ENCODE data around the gene WDR35.
"Not testable (repeated sequence)": the region's sequence is repeated elsewhere in the genome, so short reads cannot be mapped to it uniquely, and the experiment has no call there.

Gene WDR35

GRCh38 chr2:19893520-19894133 lies 96.3 kb downstream of the WDR35 start:
- DNase-seq = peak in 1 of 5 donors; percentile 60

GRCh38 chr2:19891971-19892370 lies 97.9 kb downstream of the WDR35 start:
- not testable (repeated sequence) for DNase-seq

GRCh38 chr2:19890104-19890503 lies 99.8 kb downstream of the WDR35 start:
- DNase-seq = no peak

- DNase-seq = no peak
Observed at GRCh38 chr2:19888831-19889230, 101.1 kb downstream of the WDR35 start.

GRCh38 chr2:19887510-19887909 lies 102.4 kb downstream of the WDR35 start:
- DNase-seq = no peak

- no peak for DNase-seq
Observed at GRCh38 chr2:19886261-19886660, 103.6 kb downstream of the WDR35 start.

GRCh38 chr2:19885791-19886190 lies 104.1 kb downstream of the WDR35 start:
- no peak for DNase-seq

GRCh38 chr2:19883971-19884720 lies 105.8 kb downstream of the WDR35 start:
- no peak for DNase-seq

- DNase-seq = no peak
Observed at GRCh38 chr2:19883486-19883885, 106.4 kb downstream of the WDR35 start.

GRCh38 chr2:19882286-19882685 lies 107.6 kb downstream of the WDR35 start:
- no peak for DNase-seq

- no peak for DNase-seq
Observed at GRCh38 chr2:19881908-19882265, 108.0 kb downstream of the WDR35 start.

- DNase-seq = no peak
Observed at GRCh38 chr2:19881221-19881907, 108.5 kb downstream of the WDR35 start.

- not testable (repeated sequence) for DNase-seq
Observed at GRCh38 chr2:19880191-19880590, 109.7 kb downstream of the WDR35 start.

GRCh38 chr2:19879120-19879519 lies 110.8 kb downstream of the WDR35 start:
- no peak for DNase-seq

GRCh38 chr2:19878268-19879046 lies 111.4 kb downstream of the WDR35 start:
- DNase-seq = no peak

GRCh38 chr2:19876751-19877150 lies 113.2 kb downstream of the WDR35 start:
- no peak for DNase-seq

- DNase-seq = no peak
Observed at GRCh38 chr2:19875280-19875679, 114.6 kb downstream of the WDR35 start.

GRCh38 chr2:19874726-19875125 lies 115.2 kb downstream of the WDR35 start:
- DNase-seq = no peak

GRCh38 chr2:19873014-19873413 lies 116.9 kb downstream of the WDR35 start:
- no peak for DNase-seq

- no peak for DNase-seq
Observed at GRCh38 chr2:19872302-19872701, 117.6 kb downstream of the WDR35 start.

- DNase-seq = no peak
Observed at GRCh38 chr2:19871836-19872235, 118.1 kb downstream of the WDR35 start.

GRCh38 chr2:19870792-19871191 lies 119.1 kb downstream of the WDR35 start:
- no peak for DNase-seq

Measured in T-helper 1 cell (primary cell).